ENCODE data around the gene HOATZ.

HOATZ gene

DNA sequence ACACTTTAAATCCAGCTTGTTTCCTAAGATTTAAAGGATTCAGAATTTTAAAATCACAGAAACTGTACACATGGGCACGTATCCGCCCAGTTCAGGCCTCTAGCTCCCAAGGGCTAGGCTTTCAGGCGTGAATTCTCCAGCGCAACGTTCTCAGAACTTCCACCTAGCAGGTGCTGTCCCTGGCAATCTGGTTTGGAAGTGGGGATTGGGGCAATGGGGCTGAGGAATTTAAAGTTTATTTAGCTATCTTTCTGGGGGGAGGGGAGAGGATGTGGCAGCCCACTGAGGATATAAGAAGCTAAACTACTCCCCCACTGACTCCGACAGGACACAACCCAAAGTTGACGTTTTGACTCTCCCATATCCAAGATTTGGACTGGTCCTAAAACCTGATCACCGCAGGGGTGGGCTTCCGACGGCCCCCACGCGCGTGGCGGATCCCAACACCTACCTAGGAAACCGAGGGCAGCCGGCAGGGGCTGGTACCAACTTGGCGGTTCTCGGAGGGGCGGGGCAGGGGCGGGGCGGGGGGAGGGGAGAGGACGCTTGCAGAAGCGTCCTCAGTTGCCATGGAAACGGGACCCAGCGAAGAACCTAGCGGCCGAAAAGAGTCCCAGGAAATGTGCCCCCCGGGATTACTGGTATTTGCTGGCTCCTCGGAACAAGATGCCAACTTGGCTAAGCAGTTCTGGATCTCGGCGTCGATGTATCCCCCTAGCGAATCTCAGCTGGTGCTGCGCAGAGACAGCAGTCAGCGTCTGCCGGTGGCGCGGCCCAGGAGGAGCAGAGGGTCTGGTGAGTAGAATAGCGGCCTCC lies at the start of gene HOATZ:
Gene HOATZ, plus strand, starts transcription at position 563 of the 816 bp plus-strand sequence. Its CDS starts 7 bp downstream, at position 570.
- peak; percentile 30 for DNase-seq (ENCODE audit: low read depth)

DNA sequence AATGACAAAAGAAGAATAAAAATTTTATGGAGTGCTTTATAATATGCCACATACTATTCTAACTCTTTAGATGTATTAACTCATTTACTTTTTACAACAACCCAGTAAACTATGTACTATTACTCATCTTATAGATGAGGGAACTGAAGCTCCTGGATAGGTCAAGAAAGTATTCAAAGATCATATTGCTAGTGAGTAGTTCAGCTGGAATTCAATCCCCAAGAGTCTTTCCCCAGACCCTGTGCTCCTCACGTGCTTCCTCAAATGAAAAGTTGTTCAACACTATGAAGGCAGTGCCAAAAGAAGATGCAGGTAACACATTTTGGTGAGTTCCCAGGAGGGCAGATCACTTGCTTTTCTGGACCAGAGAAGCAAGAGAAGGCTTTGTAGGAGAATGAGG lies 49.2 kb upstream of the HOATZ start:
- DNase-seq (ENCODE audit: low read depth), result peak; percentile 84

DNA sequence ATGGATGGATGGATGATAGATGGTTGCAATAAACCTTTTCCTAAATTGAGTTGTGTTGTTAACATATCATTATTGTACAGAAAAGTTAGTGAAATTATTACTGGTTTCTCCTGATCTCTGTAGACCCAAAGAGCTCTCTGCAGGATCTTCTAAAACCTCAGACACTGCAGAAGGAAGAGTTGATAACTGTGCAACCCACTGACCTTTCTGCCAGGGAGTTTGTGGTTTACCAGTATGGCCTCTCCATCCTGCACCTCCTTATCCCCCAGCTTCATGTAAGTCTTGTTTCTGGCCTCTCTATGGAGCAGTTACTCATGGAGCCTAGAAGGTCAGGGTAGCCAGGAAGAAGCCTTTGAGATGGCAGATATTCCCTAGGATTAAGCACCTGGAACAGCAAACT lies 48.0 kb upstream of the HOATZ start:
- no peak for DNase-seq (ENCODE audit: low read depth)

DNA sequence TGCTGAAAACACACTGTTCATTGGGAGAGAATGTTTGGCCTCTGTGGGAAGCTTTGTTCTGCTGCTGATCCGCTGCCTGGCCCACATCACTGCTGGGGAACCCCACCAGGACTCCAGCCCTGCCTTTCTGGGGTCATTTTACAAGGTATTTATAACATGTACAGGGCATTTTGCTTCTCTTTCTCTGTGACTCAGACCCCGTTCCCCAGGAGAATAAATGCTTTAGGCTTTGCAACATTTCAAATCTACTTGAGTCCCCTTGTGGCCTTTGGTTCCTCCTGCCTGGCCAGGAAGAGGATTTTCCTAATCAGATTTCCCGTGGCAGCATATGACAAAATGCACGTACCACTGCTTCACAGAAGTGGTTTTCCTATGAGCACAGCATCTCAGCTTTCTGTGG lies 45.4 kb upstream of the HOATZ start:
- DNase-seq (ENCODE audit: low read depth), result peak; percentile 48

DNA sequence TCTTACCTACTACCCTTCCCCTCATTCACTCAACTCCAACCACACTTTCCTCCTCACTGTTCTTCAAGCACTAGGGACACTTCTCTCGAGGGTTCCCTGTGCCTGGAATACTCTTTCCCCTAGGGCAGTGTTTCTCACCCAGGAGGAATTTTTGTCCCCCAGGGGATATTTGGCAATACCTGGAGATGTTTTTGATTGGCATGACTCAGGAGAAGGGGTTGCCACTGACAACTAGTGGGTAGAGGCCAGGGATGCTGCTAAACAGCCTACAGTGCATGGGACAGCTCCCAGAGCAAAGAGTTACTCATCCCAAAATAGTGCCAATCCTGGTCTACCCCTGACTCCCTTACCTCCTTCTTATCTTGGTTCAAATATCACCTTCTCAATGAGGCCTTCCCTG lies 42.4 kb upstream of the HOATZ start:
- no peak for DNase-seq (ENCODE audit: low read depth)

DNA sequence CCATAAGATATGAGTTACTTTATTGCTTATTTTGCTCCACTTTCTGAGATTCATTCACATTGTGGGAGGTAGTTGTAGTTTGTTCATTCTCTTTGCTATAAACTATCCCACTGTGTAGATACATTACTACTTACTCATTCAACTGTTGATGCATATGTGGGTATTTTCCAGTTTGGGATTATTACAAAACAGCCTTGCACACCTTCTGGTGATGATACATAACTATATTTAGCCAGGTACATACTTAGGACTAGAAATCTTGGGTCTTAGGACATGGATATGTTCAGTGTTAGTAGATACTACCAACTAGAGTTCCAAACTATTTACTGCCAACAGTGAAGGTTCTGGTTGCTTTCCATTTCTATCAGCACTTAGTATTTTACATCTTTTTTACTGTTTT lies 40.1 kb upstream of the HOATZ start:
- no peak for DNase-seq (ENCODE audit: low read depth)

DNA sequence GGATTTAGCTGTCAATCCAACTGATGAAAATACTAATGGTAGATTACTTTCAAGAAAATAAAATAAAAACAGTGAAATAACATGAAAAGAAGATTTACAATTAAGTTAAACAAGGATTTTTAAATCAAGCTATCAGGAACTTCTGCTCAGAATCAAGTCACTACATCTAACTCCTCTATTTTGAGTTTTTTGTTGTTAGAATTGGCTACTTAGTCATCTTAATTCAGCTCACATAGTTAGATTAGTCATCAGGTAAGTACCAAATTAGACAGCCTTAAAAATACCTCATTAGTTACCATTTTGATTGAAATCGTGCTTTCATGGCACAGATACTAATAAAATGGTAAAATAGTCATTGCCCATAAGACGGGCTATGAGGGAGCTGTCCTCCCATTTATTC lies 38.2 kb upstream of the HOATZ start:
- no peak for DNase-seq (ENCODE audit: low read depth)

DNA sequence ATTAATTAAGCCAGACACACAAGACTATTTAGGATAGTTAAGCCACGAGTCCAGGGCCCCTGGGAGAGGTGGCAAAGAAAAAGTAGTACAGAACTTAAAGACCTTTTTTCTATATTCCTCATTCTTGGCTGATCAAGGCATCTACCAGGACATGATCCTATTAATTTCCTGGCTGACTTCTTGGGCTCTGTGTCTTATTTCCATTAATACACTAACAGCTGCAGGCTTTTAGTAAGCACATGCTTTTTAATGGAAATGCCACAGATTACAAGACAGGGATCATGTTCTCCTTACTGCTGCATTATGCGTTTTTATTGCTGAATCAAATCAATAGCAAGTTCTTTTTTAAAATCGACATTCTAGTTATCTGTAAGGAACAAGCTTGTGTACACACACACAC lies 37.6 kb upstream of the HOATZ start:
- no peak for DNase-seq (ENCODE audit: low read depth)

DNA sequence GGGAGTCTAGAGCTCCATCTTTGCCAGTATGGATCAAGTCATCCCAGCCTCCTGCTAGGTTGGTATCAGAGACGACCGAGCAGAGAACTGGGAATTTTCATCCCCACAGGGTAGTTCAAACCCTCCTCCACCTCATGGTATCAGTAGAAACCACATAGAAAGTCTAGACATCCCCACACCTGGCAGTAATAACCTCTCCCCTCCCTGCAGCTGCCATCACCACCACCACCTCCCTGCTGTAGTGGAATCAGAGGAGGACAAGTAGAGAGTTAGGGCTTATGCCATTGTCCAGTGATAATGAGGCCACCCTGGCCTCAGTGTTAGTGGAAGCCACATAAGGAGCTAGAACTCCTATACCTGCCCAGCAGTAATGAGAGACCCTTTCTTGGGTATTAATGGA lies 36.7 kb upstream of the HOATZ start:
- no peak for DNase-seq (ENCODE audit: low read depth)

DNA sequence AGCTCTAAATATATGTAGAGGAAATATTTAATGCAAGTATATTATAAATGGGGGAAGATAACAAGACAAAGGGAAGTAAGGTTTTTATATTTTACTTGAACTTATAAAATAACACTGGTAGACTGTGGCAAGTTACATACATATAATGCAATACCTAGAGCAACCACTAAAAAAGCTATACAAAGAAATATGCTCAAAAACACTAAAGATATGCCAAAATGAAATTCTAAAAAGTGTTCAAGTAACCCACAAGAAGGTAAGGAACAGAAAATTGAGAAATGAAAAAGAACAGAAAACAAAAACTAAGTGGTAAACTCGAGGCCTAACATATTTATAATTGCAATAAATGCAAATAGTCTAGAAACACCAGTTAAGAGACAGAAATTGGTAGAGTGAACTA lies 34.9 kb upstream of the HOATZ start:
- no peak for DNase-seq (ENCODE audit: low read depth)

DNA sequence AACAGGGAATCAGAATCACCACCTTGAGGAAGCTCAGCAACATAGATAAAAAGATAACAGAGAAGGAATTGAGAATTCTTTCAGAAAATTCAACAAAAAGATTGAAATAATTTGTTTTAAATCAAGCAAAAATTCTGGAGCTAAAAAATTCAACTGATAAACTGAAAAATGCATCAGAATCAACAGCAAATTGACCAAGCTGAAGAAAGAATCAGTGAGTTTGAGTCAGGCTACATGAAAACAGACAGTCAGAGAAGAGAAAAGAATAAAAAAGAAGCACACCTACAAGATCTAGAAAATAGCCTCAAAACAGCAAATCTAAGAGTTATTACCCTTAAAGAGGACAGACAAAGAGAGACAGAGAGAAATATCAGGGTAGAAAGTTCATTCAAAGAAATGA lies 31.1 kb upstream of the HOATZ start:
- no peak for DNase-seq (ENCODE audit: low read depth)

DNA sequence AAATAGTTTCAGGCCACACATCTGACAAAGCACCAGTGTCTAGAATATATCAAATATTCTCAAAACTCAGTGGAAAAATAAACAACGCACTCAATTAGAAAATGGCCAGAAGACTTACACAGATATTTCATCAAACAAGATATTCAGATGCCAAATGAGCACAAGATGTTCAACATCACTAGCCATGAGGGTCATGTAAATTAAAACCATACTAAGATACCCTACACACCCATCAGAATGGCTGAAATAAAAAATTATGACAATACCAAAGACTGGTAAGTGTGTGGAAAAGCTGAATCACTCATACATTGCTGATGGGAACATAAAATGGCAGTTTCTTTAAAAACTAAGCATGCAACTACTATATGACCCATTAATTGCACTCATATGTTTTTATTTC lies 24.1 kb upstream of the HOATZ start:
- no peak for DNase-seq (ENCODE audit: low read depth)

DNA sequence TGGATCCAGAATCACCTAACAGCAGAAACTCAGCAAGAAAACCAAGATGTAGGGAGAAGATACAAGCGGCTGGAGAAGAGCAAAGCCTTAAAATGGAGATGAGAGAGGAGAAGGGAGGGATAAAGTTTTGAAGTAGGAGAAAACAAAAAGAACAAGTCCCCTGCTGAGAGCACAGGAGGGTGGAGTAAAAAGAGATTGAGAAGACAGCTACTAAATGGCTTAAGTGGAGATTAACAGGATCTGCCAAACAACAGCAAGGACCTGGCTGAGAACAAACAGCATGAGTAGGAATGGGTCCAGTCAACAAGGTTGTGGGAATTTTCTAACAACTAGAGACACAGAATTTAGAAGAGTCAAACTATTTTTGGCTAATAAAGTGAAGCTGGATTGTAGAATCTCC lies 20.5 kb upstream of the HOATZ start:
- no peak for DNase-seq (ENCODE audit: low read depth)

DNA sequence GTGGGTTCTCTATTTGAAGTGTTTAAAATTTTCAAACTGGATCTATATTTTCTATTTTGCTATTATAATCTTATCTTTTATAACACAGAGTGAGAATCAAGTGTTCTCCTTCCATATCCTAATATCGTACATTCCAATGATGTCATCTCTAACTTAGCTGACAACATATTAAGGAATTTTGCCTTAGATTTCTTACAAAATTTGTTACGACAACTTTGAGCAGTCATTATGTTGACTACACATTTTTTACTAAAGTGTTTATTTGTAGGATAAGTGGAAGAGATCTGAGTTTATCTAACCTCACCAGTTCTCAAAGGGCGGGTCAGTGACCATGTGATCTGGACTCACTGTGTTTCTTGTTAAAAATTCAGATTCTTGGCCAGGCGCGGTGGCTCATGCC lies 15.1 kb upstream of the HOATZ start:
- peak; percentile 40 for DNase-seq (ENCODE audit: low read depth)

DNA sequence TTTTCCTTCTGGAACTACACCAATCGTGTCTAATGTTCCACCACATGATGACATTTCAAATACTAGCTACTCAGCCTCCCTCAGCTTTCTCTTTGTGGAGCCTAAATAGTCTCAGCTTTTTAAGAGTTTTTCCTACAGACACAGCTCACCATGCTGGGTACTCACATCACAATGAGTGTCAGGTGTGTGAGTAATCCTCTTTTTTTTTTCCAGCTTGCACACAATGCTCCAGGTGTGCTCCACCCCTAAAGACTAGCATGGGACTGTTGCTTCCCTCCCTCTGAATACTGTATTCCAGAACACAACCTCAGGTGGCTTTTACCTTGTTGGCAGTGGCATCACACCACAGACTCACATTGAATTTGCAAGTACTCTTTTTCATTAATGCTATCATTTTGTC lies 14.1 kb upstream of the HOATZ start:
- DNase-seq (ENCODE audit: low read depth), result no peak

DNA sequence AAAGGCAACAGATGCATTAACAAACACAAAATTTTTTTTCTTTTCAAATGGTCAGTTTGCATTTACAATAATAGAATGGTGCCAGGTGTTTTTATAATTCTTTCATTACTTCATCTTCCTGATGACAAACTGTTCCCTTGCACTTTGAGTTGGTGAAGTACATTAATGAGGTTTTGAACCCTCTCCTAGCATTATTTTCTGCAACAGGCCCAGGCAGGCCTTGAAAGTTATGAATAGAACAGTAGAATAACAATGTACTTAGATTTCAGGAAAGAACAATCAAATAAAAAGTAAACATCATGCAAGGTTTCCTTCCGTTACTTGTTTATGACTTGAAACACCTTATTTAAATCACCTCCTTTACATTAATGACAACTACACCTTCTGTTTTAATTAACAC lies 12.0 kb upstream of the HOATZ start:
- DNase-seq (ENCODE audit: low read depth), result no peak

DNA sequence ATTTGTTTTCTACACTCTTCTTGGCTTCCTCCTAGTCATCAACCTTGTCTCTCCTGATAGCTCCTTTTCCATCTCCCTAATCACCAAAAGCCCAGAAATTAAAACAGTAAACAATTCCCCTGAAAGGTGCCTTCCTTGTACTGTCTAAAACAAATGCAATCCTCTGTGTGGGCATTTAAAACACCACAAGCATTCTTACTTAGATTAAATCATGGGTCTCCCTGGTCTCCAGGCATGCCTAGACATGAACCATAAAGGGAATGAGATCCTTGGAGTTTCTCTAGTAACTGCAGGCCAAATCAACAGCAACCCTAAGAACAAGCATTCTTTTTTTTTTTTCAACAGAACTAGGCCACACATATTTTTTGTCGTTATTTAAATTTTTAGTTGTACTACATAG lies 4.3 kb upstream of the HOATZ start:
- no peak for DNase-seq (ENCODE audit: low read depth)

DNA sequence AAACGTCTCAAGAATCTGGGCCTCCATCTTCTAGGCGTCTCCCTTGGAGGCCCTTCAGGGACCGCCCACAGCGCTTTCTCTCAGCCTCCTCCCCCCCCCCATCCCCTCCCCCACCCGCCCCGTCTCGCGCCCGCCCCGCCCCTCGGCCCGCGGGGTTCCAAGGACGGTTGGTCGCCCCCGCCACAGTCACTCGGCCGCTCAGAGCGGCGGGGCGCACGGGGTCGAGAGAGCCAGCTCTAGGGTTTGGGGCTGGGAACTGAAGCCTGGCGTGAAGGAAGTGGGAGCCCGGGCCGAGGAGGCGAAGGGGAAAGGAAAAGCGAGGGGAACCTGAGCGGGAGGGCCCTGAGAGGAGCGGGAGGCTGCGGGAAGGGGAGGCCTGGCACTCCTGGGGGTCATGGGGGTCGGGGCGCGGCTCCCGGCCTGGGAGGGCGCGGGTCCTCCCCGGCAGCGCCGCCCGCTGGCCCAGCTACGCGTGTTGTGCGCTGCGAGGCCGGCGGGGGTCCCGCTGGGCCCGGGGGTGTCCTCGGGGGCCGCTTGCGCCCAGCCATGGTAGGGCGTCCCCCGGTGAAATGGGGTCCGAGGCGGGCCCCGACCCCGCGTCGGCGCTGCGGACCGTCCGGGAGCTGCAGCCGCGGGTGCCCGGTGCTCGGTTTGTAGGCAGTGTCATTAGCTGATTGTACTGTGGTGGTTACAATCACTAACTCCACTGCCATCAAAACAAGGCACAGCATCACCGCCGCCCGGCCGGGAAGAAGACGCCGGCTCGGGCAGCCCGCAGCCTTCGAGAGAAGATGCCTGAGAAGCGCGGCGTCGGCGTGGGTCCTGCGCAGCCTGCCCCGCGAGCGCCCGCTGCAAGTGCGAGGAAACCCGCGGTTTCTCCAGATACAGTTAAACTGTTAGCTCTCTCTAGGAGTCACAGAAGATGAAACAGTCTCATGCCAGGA lies 2.0 kb upstream of the HOATZ start, which contains the start of gene BTG4:
Gene BTG4, minus strand, starts transcription at position 91 of the 944 bp plus-strand sequence. CDS start 13,610 bp downstream, outside the sequence.
- peak; percentile 27 for DNase-seq (ENCODE audit: low read depth)

DNA sequence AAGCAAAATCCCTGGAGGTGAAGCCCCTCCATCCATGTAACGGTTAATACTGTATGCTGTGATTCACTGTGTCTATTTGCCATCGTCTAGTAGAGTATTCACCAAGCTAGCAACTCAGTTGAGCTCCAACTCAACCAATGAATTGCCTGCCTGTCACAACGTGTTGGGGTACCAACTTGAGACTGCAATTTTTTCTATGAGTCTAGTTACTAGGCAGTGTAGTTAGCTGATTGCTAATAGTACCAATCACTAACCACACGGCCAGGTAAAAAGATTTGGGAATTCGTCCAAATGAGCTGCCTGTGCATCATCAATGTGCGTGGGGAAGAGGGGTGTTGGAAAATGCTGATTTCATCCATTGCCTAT lies 1.4 kb upstream of the HOATZ start:
- no peak for DNase-seq (ENCODE audit: low read depth)

DNA sequence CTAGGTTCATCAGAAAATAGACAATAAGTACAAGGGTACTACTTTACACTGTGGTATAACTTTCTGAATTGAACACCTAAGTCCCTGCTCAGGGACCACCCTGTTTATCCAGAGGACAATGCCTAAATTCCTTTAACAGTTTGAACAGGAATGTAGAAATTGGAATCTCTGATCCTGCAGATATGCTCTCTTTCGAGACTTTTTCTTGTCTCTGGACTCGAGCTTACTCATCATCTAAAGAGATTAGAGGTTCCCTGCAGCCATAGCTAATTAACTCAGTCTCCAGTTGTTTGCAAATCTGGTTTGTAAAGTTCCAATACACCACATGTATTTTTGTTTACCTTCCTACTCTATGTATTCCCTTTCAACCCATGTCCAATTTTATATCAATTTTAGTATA lies 1.0 kb downstream of the HOATZ start:
- no peak for DNase-seq (ENCODE audit: low read depth)

DNA sequence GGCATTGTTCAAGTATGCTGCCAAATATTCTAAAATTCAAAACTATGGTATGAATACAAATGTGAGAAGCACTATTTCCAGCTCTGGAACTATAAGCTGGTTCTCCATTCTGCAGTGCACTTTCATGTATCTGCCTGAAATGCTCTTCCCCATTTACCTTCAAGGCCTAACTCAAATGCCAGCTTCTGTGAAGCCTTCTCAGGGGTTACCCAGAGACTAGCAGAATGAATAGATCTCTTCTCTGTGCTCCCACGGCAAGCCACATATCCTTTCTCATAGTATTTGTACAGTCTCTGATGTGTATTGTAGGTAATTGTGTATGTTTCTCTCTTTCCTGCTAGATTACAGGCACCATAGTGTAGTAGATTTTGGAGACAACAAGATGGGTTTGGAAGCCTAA lies 4.1 kb downstream of the HOATZ start:
- no peak for DNase-seq (ENCODE audit: low read depth)

DNA sequence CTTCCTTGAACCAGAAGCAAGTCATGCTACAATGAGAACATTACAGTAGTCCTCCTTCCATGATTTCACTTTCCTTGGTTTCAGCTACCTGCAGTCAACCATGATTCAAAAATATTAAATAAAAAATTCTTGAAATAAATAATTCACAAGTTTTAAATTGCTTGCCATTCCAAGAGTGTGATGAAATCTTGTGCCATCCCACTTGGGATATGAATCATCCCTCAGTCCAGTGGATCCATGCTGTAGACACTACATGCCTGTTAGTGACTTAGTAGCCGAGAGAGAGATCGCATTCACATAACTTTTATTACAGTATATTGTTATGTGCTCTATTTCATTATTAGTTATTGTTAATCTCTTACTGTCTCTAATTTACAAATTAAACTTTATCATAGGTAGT lies 6.0 kb downstream of the HOATZ start:
- DNase-seq (ENCODE audit: low read depth), result peak; percentile 64

DNA sequence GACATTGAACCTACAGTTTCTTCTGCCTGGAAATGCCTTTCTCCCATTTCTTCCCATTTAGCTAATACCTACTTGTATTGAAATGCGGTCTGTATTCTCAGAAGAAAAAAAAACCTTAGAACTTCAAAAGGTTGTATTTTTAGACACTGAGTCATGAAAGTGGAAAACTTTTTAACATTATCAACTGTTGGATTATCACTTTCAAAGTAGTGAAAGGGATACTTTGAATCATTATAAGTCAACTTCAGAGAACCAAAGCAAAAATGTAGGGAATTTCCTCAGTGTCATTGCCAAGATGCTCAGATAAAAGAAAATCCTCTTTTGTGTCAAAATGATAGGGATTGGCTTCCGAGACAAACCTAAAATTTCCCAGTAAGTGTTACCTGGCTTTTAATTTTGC lies 6.6 kb downstream of the HOATZ start:
- DNase-seq (ENCODE audit: low read depth), result peak; percentile 57
